Right atrium auricular region (tissue), 2 donors: ENCODE measurements around the gene APP. TPM values are rescaled to one million over a fixed set of nuclear protein-coding genes. Genes with fewer than 3 reads are reported as not detected.

Experiments
- DNase-seq: peaks from one replicate; pipeline ENCODE4 v3.0.0-alpha.2; 2019; ENCODE audit warnings: low spot score
- H3K27ac ChIP-seq, 2 donors: fragments of 200-600 bp; sonication (generic); 1 replicate in 1 of 2; 2 replicates in 1 of 2; pipeline ENCODE4 v1.5.1; 2016 to 2019
- H3K27me3 ChIP-seq, 2 donors: fragments of 200-600 bp; sonication (generic); one replicate each; pipeline versions ENCODE4 v1.5.1 to v1.6.0; 2017 to 2019
- H3K36me3 ChIP-seq: fragments of 200-600 bp; sonication (generic); one replicate; pipeline ENCODE4 v1.5.1; 2016
- H3K4me1 ChIP-seq, 2 donors: fragments of 200-600 bp; sonication (generic); one replicate each; pipeline versions ENCODE4 v1.5.1 to v1.6.0; 2017 to 2019
- H3K4me3 ChIP-seq, 2 donors: fragments of 200-600 bp; sonication (generic); 1 replicate in 1 of 2; 2 replicates in 1 of 2; pipeline ENCODE4 v1.5.1; 2017 to 2019; ENCODE audit warnings: mild to moderate bottlenecking in 1 of 2, moderate library complexity in 1 of 2
- H3K9me3 ChIP-seq, 2 donors: fragments of 200-600 bp; sonication (generic); one replicate each; pipeline ENCODE4 v1.5.1; 2019
- total RNA-seq, 2 donors: library from RNA; depleted of rRNA; stranded (reverse); fragments of >200 nt; gene quantifications; one replicate each; pipeline ENCODE4 v1.1.0, GENCODE V29; 2016
- TF ChIP-seq, protein P1 (sequence below), 2 donors: fragments of 200-600 bp; sonication (generic); IDR thresholded peaks; one replicate each; pipeline ENCODE4 v1.5.1; 2019; ENCODE audit warnings: antibody characterized with exemption in 2 of 2

The APP gene
- total RNA-seq, 2 donors from 2014 or later, result 326 to 389 TPM

DNA sequence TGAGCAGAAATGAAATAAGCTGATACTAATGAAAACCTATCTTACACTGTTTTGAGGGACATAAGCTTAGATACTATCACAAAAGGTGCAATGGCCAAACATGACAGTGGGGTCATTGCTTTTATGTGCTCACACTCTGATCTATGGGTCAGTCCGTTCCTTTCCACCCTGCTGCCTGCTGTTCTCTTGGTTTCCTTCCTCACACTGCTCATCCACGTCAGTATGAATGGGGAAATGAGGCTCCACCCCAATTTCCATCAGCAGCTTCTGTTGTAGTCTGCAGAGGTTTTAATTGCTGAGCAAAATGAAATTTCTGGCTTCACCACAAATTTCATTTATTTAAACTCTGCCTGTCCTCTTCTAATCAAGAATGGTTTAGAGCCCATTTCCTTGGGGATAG lies 280.6 kb downstream of the APP start:
- Histone ChIP-seq H3K4me1 (peaks cover 0 to 21% of the 10 kb centered on the region in 2 donors), H3K4me3 (no peak overlapping the region), H3K27me3 (no peaks in the 10 kb centered on the region), H3K36me3 (peaks cover 40% of the 10 kb centered on the region), H3K27ac (no peak overlapping the region), H3K9me3 (no peaks in the 10 kb centered on the region)
- TF ChIP-seq, protein P1, sequence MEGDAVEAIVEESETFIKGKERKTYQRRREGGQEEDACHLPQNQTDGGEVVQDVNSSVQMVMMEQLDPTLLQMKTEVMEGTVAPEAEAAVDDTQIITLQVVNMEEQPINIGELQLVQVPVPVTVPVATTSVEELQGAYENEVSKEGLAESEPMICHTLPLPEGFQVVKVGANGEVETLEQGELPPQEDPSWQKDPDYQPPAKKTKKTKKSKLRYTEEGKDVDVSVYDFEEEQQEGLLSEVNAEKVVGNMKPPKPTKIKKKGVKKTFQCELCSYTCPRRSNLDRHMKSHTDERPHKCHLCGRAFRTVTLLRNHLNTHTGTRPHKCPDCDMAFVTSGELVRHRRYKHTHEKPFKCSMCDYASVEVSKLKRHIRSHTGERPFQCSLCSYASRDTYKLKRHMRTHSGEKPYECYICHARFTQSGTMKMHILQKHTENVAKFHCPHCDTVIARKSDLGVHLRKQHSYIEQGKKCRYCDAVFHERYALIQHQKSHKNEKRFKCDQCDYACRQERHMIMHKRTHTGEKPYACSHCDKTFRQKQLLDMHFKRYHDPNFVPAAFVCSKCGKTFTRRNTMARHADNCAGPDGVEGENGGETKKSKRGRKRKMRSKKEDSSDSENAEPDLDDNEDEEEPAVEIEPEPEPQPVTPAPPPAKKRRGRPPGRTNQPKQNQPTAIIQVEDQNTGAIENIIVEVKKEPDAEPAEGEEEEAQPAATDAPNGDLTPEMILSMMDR (IDR thresholded peaks at IDR 0.05), result no peak
- no peak for DNase-seq

DNA sequence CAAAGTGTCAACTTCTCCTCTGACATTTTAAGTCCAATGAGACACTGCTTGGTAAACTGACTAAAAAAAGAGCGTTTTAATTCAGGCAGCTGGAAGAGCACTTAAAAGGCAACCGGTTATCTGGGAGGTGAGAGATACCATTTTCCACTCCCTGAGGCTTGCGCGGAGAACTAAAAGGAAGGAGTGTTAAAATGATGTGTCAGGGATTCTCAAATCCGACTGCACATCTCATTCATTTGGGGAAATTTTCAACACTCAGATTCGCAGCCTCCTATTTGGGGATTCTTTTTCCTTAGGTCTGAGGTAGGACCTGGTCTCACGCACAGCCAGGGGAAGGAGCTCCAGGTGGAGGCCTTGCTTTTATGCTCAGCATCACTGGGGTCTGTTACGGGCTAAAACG lies 281.9 kb downstream of the APP start:
- Histone ChIP-seq H3K27ac (no peak overlapping the region), H3K36me3 (peaks cover 28% of the 10 kb centered on the region), H3K4me1 (peaks cover 0 to 21% of the 10 kb centered on the region in 2 donors), H3K9me3 (no peaks in the 10 kb centered on the region), H3K4me3 (no peak overlapping the region), H3K27me3 (no peaks in the 10 kb centered on the region)
- TF ChIP-seq, protein P1 (IDR thresholded peaks at IDR 0.05), result no peak
- DNase-seq, result no peak

GRCh38 chr21:25887646-25888306 lies 282.8 kb downstream of the APP start:
- no peak overlapping the region for H3K27ac ChIP-seq
- peaks cover 27% of the 10 kb centered on the region for H3K36me3 ChIP-seq
- TF ChIP-seq, protein P1 (IDR thresholded peaks at IDR 0.05), result no peak
- no peak overlapping the region for H3K4me3 ChIP-seq
- H3K27me3 ChIP-seq, result no peaks in the 10 kb centered on the region
- H3K4me1 ChIP-seq, result peaks cover 0 to 21% of the 10 kb centered on the region in 2 donors
- H3K9me3 ChIP-seq, result no peaks in the 10 kb centered on the region
- no peak for DNase-seq

GRCh38 chr21:25887166-25887565 lies 283.4 kb downstream of the APP start:
- DNase-seq, result no peak
- no peaks in the 10 kb centered on the region for H3K9me3 ChIP-seq
- peaks cover 0 to 15% of the 10 kb centered on the region in 2 donors for H3K4me1 ChIP-seq

DNA sequence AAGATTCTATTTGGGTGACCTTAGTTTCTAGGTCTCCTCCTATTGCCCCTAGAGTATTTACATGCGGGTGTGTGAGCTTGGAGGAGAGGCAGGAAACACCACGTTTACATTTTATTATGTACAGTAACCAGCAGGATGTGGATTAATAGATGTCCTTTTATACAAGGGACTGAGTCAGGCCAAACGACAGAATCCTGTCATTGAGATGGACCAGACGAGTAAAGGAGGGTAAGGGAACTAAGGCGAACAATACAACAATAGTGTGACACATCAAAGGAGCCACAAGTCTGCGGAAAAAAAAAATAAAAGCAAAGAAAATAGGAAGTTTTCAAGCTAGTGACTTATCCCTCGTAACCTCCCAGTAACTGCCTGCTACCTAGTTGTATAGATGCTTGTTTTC lies 284.7 kb downstream of the APP start:
- no peak overlapping the region for H3K4me3 ChIP-seq
- H3K27ac ChIP-seq, result no peak overlapping the region
- DNase-seq, result no peak
- TF ChIP-seq, protein P1 (IDR thresholded peaks at IDR 0.05), result no peak
- no peaks in the 10 kb centered on the region for H3K9me3 ChIP-seq
- peaks cover 27% of the 10 kb centered on the region for H3K36me3 ChIP-seq
- peaks cover 0 to 14% of the 10 kb centered on the region in 2 donors for H3K4me1 ChIP-seq
- H3K27me3 ChIP-seq, result no peaks in the 10 kb centered on the region

More at GRCh38 chr21:25887166-25887565, 283.4 kb downstream of the APP start:
- Histone ChIP-seq H3K36me3 (peaks cover 27% of the 10 kb centered on the region), H3K27me3 (no peaks in the 10 kb centered on the region), H3K27ac (no peak overlapping the region), H3K4me3 (no peak overlapping the region)
- TF ChIP-seq, protein P1 (IDR thresholded peaks at IDR 0.05), result no peak

DNA sequence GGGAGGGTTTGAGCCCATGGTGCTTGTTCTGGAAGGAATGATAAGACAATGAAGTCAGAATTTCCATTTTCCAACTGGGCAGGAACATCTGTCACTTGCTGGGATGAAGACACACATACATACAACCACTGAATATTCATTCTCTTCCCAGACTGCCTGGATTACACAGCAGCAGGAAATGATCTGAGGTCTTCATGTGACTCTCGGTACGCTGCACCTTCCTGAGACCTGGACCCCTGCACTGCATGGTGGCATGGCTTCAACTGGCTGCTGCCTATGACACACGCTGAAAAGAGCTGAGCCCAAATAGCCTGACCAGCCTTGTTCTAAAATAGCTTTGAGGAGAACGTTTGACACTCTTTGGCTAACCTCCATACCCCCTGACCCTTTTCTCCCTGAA lies 285.2 kb downstream of the APP start:
- H3K4me3 ChIP-seq, result no peak overlapping the region
- peaks cover 29% of the 10 kb centered on the region for H3K36me3 ChIP-seq
- TF ChIP-seq, protein P1 (IDR thresholded peaks at IDR 0.05), result no peak
- no peaks in the 10 kb centered on the region for H3K27me3 ChIP-seq
- DNase-seq, result no peak
- H3K27ac ChIP-seq, result no peak overlapping the region
- peaks cover 0 to 14% of the 10 kb centered on the region in 2 donors for H3K4me1 ChIP-seq
- H3K9me3 ChIP-seq, result no peaks in the 10 kb centered on the region
